Subcutaneous preadipocyte (primary cell): Measurements from ENCODE around the gene SNX20. TPM values are rescaled to one million over a fixed set of nuclear protein-coding genes. Genes with fewer than 3 reads are reported as not detected.

Experiments
- total RNA-seq: library from RNA; depleted of rRNA; stranded (reverse); fragments of >200 nt; gene quantifications from 2 replicates; pipeline ENCODE4 v1.2.3, GENCODE V29; 2012

SNX20 gene, protein sequence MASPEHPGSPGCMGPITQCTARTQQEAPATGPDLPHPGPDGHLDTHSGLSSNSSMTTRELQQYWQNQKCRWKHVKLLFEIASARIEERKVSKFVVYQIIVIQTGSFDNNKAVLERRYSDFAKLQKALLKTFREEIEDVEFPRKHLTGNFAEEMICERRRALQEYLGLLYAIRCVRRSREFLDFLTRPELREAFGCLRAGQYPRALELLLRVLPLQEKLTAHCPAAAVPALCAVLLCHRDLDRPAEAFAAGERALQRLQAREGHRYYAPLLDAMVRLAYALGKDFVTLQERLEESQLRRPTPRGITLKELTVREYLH
- not detected in 2 replicates for total RNA-seq

DNA sequence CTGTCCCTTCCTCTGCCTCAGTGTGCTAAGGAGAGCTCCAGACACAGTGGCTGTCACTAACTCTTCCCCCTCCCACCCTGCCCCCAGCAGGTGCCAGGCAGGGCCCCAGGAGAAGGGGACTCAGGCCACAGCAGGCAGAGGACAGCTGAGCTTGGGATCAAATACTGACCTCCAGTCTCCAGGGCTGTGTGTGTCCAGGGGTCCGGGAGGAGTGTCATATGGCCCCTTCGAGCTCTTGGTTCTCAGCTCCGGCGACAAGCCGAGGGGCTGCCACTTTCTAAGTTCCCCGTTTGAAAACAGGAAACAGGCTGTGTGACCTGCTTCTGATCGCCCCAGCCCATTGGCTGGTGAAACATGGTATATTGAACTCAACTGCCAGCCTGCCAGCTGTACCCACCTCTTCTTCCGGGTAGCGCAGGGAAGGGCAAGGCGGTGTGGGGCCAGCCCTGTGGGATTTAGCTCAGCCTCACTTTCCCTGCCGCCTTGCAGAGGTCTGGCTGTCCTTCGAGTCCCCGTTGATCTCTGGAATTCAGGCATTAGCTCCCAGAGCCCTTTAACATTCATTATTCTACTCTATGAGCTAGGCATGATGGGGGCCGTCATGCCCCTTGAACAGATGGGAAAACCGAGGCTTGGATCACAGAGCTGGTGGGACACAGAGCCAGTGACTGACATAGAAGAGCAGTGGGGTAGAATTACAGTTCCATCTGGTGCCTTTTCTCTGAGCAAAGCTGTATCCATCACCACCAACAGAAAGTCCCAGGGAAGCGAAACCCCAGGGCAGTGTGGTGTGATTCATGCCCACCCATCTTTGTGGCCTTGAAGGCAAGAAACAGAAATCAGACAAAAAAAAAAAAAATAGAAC, at the start of gene SNX20:
SNX20 (minus strand) TSS at position 292 of the 865 bp plus-strand sequence. CDS start 3,786 bp downstream, outside the sequence.

DNA sequence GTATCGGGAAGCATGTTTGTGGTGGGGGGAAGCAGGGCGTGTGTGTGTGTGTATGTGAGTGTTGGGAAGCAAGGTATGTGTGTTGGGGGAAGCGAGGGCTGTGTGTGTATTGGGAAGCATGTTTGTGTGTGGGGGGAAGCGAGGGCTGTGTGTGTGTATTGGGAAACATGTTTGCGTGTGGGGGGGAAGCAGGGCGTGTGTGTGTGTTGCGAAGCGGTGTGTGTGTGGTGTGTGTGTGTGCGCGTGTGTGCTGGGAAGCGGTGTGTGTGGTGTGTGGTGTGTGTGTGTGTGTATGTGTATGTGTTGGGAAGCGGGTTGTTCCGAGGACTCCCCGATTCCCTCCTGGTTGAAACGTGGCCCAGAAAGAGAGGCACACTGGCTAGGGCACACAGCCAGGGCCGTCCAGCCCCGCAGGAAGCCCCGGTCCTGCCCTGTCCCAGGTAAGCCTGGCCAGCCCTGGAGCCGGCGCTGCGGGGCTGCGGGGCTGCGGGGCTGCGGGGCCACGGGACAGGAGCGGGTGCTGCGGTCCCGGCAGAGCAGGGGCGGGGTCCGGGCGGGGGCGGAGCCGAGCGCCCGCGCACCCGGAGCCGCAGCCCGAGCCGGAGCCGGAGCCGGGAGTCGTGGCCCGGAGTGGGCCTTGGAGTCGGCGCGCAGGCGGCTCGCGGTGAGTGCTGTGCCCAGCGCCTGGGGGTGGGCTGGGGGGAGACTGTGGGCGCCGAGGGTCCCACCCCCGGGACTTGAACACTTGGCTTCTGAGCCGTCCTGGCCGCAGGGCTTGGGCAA, 12.1 kb upstream of the SNX20 start, which contains the start of gene NOD2:
NOD2 (plus strand) TSS at position 608 of the 783 bp plus-strand sequence. CDS start 5,890 bp downstream, outside the sequence.

Other genes with a start within 250 kb of the SNX20 start
- under 0.01 TPM in 2 replicates for gene NKD1, start 132.9 kb downstream of the SNX20 start, total RNA-seq
- gene NOD2, start 12.3 kb upstream of the SNX20 start, total RNA-seq, result under 0.01 TPM in 2 replicates
- gene CYLD, start 60.8 kb upstream of the SNX20 start, total RNA-seq, result 24.6 and 31.3 TPM in 2 replicates